Memory B cell (primary cell): Measurements from ENCODE around the gene SGK2.

Experiments
- ATAC-seq: fragments of 150-1000 bp; cut with Tn5 transposase; 2 replicates; pipeline ENCODE4 v1.10.0; 2021; ENCODE audit warnings: low read depth, mild to moderate bottlenecking, moderate library complexity
- DNase-seq, 2 donors: peaks; one replicate each; pipeline ENCODE4 v3.0.0; 2022; ENCODE audit warnings: low spot score in 2 of 2
- H3K27ac Mint-ChIP-seq: one replicate; pipeline ENCODE4 v1.8.0; 2022; ENCODE audit warnings: mild to moderate bottlenecking, moderate library complexity, mixed read lengths
- H3K27me3 Mint-ChIP-seq: one replicate; pipeline ENCODE4 v1.8.0; 2022; ENCODE audit warnings: mixed read lengths
- H3K36me3 Mint-ChIP-seq: one replicate; pipeline ENCODE4 v1.8.0; 2022; ENCODE audit warnings: mild to moderate bottlenecking, mixed read lengths
- H3K4me1 Mint-ChIP-seq: one replicate; pipeline ENCODE4 v1.8.0; 2022; ENCODE audit warnings: mixed read lengths
- H3K4me3 Mint-ChIP-seq: one replicate; pipeline ENCODE4 v1.8.0; 2022; ENCODE audit warnings: mild to moderate bottlenecking, moderate library complexity, mixed read lengths
- H3K9me3 Mint-ChIP-seq: one replicate; pipeline ENCODE4 v1.8.0; 2022; ENCODE audit warnings: mixed read lengths

The SGK2 gene

GRCh38 chr20:43530321-43531090, 28.3 kb upstream of the SGK2 start:
- no peaks in the 10 kb centered on the region for H3K9me3 Mint-ChIP-seq
- no peaks in the 10 kb centered on the region for H3K4me1 Mint-ChIP-seq
- DNase-seq (no peak), ATAC-seq (no peak)
- H3K36me3 Mint-ChIP-seq: peaks cover 3% of the 10 kb centered on the region
- H3K4me3 Mint-ChIP-seq: no peak overlapping the region
- H3K27me3 Mint-ChIP-seq: peaks cover 1% of the 10 kb centered on the region
- no peak overlapping the region for H3K27ac Mint-ChIP-seq

GRCh38 chr20:43531091-43531443, 27.8 kb upstream of the SGK2 start:
- DNase-seq (no peak), ATAC-seq (no peak)
- Mint-ChIP-seq H3K27ac (no peak overlapping the region), H3K9me3 (no peaks in the 10 kb centered on the region), H3K36me3 (peaks cover 5% of the 10 kb centered on the region), H3K4me3 (no peak overlapping the region), H3K4me1 (no peaks in the 10 kb centered on the region), H3K27me3 (peaks cover 1% of the 10 kb centered on the region)

GRCh38 chr20:43532416-43533055, 26.3 kb upstream of the SGK2 start:
- no peak overlapping the region for H3K4me3 Mint-ChIP-seq
- H3K27me3 Mint-ChIP-seq: peaks cover 1% of the 10 kb centered on the region
- H3K4me1 Mint-ChIP-seq: no peaks in the 10 kb centered on the region
- H3K36me3 Mint-ChIP-seq: peaks cover 5% of the 10 kb centered on the region
- no peak overlapping the region for H3K27ac Mint-ChIP-seq
- no peaks in the 10 kb centered on the region for H3K9me3 Mint-ChIP-seq
- no peak for ATAC-seq
- DNase-seq: no peak

- Mint-ChIP-seq H3K4me3 (no peak overlapping the region), H3K36me3 (peaks cover 4% of the 10 kb centered on the region), H3K4me1 (peaks cover 2% of the 10 kb centered on the region), H3K27me3 (peaks cover 1% of the 10 kb centered on the region), H3K27ac (no peak overlapping the region), H3K9me3 (no peaks in the 10 kb centered on the region)
- ATAC-seq (no peak), DNase-seq (no peak)
Observed at GRCh38 chr20:43533060-43533459, 25.8 kb upstream of the SGK2 start.

- H3K9me3 Mint-ChIP-seq: no peaks in the 10 kb centered on the region
- H3K4me3 Mint-ChIP-seq: no peak overlapping the region
- no peak overlapping the region for H3K27ac Mint-ChIP-seq
- peaks cover 1% of the 10 kb centered on the region for H3K27me3 Mint-ChIP-seq
- ATAC-seq (no peak), DNase-seq (no peak)
- H3K36me3 Mint-ChIP-seq: peaks cover 3% of the 10 kb centered on the region
- H3K4me1 Mint-ChIP-seq: peaks cover 2% of the 10 kb centered on the region
Observed at GRCh38 chr20:43534016-43534415, 24.8 kb upstream of the SGK2 start.

GRCh38 chr20:43534791-43535350, 24.0 kb upstream of the SGK2 start:
- peaks cover 2% of the 10 kb centered on the region for H3K4me1 Mint-ChIP-seq
- DNase-seq: no peak
- H3K27ac Mint-ChIP-seq: no peak overlapping the region
- H3K27me3 Mint-ChIP-seq: peaks cover 1% of the 10 kb centered on the region
- peaks cover 3% of the 10 kb centered on the region for H3K36me3 Mint-ChIP-seq
- H3K4me3 Mint-ChIP-seq: no peak overlapping the region
- ATAC-seq: no peak
- H3K9me3 Mint-ChIP-seq: no peaks in the 10 kb centered on the region

- H3K9me3 Mint-ChIP-seq: no peaks in the 10 kb centered on the region
- no peak for DNase-seq
- peaks cover 1% of the 10 kb centered on the region for H3K27me3 Mint-ChIP-seq
- no peak overlapping the region for H3K27ac Mint-ChIP-seq
- H3K4me1 Mint-ChIP-seq: peaks cover 2% of the 10 kb centered on the region
- ATAC-seq: no peak
- H3K36me3 Mint-ChIP-seq: peaks cover 3% of the 10 kb centered on the region
- no peak overlapping the region for H3K4me3 Mint-ChIP-seq
Observed at GRCh38 chr20:43535370-43536004, 23.3 kb upstream of the SGK2 start.

- ATAC-seq (no peak), DNase-seq (no peak)
- H3K27ac Mint-ChIP-seq: no peak overlapping the region
- H3K36me3 Mint-ChIP-seq: peaks cover 3% of the 10 kb centered on the region
- H3K27me3 Mint-ChIP-seq: peaks cover 1% of the 10 kb centered on the region
- H3K4me3 Mint-ChIP-seq: no peak overlapping the region
- H3K4me1 Mint-ChIP-seq: peaks cover 2% of the 10 kb centered on the region
- no peaks in the 10 kb centered on the region for H3K9me3 Mint-ChIP-seq
Observed at GRCh38 chr20:43536041-43536816, 22.6 kb upstream of the SGK2 start.

- no peak for DNase-seq
- Mint-ChIP-seq H3K4me3 (no peak overlapping the region), H3K36me3 (peaks cover 3% of the 10 kb centered on the region), H3K27ac (no peak overlapping the region), H3K4me1 (peaks cover 2% of the 10 kb centered on the region), H3K27me3 (peaks cover 1% of the 10 kb centered on the region), H3K9me3 (no peaks in the 10 kb centered on the region)
- no peak for ATAC-seq
Observed at GRCh38 chr20:43536817-43537440, 21.9 kb upstream of the SGK2 start.

GRCh38 chr20:43537921-43538877, 20.6 kb upstream of the SGK2 start:
- Mint-ChIP-seq H3K27me3 (peaks cover 1% of the 10 kb centered on the region), H3K27ac (no peak overlapping the region), H3K4me3 (no peak overlapping the region), H3K4me1 (peaks cover 2% of the 10 kb centered on the region), H3K9me3 (no peaks in the 10 kb centered on the region), H3K36me3 (peaks cover 5% of the 10 kb centered on the region)
- peak; percentile 52 to 61 for DNase-seq
- ATAC-seq: peak; percentile 46

GRCh38 chr20:43538878-43539700, 19.7 kb upstream of the SGK2 start:
- no peak overlapping the region for H3K27ac Mint-ChIP-seq
- H3K4me1 Mint-ChIP-seq: peaks cover 2% of the 10 kb centered on the region
- peaks cover 1% of the 10 kb centered on the region for H3K27me3 Mint-ChIP-seq
- DNase-seq (no peak), ATAC-seq (no peak)
- H3K36me3 Mint-ChIP-seq: peaks cover 5% of the 10 kb centered on the region
- H3K4me3 Mint-ChIP-seq: no peak overlapping the region
- no peaks in the 10 kb centered on the region for H3K9me3 Mint-ChIP-seq
